SK-N-SH (cell line): ENCODE results near the gene PLCG1.

Source experiments
- CTCF ChIP-seq: fragments of 200-600 bp; sonication (generic); IDR thresholded peaks from 2 replicates; pipeline ENCODE4 v1.6.1; 2017; ENCODE audit warnings: antibody characterized with exemption, mild to moderate bottlenecking, moderate library complexity
- EP300 ChIP-seq, 2 experiments: IDR thresholded peaks; 2 replicates each; pipeline versions ENCODE4 v1.4.0 to v1.6.1; 2012; ENCODE audit warnings: borderline replicate concordance in 1 of 2, low read depth in 1 of 2, low read length in 1 of 2
- EZH2phosphoT487 ChIP-seq: fragments of 200-600 bp; sonication (generic); IDR thresholded peaks from 2 replicates; pipeline ENCODE4 v1.6.1; 2017; ENCODE audit warnings: low read depth, mixed run types, mild to moderate bottlenecking, antibody characterized with exemption, moderate library complexity, borderline replicate concordance
- NRF1 ChIP-seq: IDR thresholded peaks from 2 replicates; pipeline ENCODE4 v1.6.1; 2012; ENCODE audit warnings: low read depth, mild to moderate bottlenecking, low read length
- PBX3 ChIP-seq: IDR thresholded peaks from 2 replicates; pipeline ENCODE4; 2012
- POLR2AphosphoS5 ChIP-seq: IDR thresholded peaks from 2 replicates; pipeline ENCODE4 v1.6.1; 2012; ENCODE audit warnings: low read depth, low read length
- SIN3A ChIP-seq: IDR thresholded peaks from 2 replicates; pipeline ENCODE4 v1.6.1; 2012; ENCODE audit warnings: low read depth, mild to moderate bottlenecking, low read length, moderate library complexity, borderline replicate concordance
- TEAD4 ChIP-seq: IDR thresholded peaks from 2 replicates; pipeline ENCODE4 v1.4.0; 2012; ENCODE audit warnings: mild to moderate bottlenecking, borderline replicate concordance; ENCODE audit not compliant: insufficient read depth
- YY1 ChIP-seq: IDR thresholded peaks from 2 replicates; pipeline ENCODE4 v1.4.0; 2012; ENCODE audit warnings: low read depth, mild to moderate bottlenecking
- TF ChIP-seq, protein P1 (sequence below): IDR thresholded peaks from 2 replicates; pipeline ENCODE4 v1.6.1; 2012; ENCODE audit warnings: mild to moderate bottlenecking, low read depth, low read length, moderate library complexity
- TF ChIP-seq, protein P2 (sequence below): IDR thresholded peaks from 2 replicates; pipeline ENCODE4 v1.4.0; 2012; ENCODE audit warnings: low read depth
- TF ChIP-seq, protein P3 (sequence below): IDR thresholded peaks from 2 replicates; pipeline ENCODE4 v1.4.0; 2012; ENCODE audit warnings: low read depth, borderline replicate concordance
- TF ChIP-seq, protein P4 (sequence below): IDR thresholded peaks from 2 replicates; pipeline ENCODE4 v1.4.0; 2012; ENCODE audit warnings: low read depth, borderline replicate concordance

GRCh38 chr20:41140226-41141133 lies 3.1 kb downstream of the PLCG1 start:
- TF ChIP-seq CTCF (no peak), POLR2AphosphoS5 (no peak), YY1 (no peak), PBX3 (no peak), EZH2phosphoT487 (no peak), SIN3A (no peak), EP300 (IDR thresholded peaks at IDR 0.05; ENCODE audit: borderline replicate concordance in 1 of 2, low read depth in 1 of 2, low read length in 1 of 2) (no peak), NRF1 (no peak), TEAD4 (no peak)
- TF ChIP-seq, protein P1, sequence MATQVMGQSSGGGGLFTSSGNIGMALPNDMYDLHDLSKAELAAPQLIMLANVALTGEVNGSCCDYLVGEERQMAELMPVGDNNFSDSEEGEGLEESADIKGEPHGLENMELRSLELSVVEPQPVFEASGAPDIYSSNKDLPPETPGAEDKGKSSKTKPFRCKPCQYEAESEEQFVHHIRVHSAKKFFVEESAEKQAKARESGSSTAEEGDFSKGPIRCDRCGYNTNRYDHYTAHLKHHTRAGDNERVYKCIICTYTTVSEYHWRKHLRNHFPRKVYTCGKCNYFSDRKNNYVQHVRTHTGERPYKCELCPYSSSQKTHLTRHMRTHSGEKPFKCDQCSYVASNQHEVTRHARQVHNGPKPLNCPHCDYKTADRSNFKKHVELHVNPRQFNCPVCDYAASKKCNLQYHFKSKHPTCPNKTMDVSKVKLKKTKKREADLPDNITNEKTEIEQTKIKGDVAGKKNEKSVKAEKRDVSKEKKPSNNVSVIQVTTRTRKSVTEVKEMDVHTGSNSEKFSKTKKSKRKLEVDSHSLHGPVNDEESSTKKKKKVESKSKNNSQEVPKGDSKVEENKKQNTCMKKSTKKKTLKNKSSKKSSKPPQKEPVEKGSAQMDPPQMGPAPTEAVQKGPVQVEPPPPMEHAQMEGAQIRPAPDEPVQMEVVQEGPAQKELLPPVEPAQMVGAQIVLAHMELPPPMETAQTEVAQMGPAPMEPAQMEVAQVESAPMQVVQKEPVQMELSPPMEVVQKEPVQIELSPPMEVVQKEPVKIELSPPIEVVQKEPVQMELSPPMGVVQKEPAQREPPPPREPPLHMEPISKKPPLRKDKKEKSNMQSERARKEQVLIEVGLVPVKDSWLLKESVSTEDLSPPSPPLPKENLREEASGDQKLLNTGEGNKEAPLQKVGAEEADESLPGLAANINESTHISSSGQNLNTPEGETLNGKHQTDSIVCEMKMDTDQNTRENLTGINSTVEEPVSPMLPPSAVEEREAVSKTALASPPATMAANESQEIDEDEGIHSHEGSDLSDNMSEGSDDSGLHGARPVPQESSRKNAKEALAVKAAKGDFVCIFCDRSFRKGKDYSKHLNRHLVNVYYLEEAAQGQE, result no peak
- TF ChIP-seq, protein P2, sequence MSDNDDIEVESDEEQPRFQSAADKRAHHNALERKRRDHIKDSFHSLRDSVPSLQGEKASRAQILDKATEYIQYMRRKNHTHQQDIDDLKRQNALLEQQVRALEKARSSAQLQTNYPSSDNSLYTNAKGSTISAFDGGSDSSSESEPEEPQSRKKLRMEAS, result no peak
- TF ChIP-seq, protein P3, sequence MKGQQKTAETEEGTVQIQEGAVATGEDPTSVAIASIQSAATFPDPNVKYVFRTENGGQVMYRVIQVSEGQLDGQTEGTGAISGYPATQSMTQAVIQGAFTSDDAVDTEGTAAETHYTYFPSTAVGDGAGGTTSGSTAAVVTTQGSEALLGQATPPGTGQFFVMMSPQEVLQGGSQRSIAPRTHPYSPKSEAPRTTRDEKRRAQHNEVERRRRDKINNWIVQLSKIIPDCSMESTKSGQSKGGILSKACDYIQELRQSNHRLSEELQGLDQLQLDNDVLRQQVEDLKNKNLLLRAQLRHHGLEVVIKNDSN, result no peak
- TF ChIP-seq, protein P4, sequence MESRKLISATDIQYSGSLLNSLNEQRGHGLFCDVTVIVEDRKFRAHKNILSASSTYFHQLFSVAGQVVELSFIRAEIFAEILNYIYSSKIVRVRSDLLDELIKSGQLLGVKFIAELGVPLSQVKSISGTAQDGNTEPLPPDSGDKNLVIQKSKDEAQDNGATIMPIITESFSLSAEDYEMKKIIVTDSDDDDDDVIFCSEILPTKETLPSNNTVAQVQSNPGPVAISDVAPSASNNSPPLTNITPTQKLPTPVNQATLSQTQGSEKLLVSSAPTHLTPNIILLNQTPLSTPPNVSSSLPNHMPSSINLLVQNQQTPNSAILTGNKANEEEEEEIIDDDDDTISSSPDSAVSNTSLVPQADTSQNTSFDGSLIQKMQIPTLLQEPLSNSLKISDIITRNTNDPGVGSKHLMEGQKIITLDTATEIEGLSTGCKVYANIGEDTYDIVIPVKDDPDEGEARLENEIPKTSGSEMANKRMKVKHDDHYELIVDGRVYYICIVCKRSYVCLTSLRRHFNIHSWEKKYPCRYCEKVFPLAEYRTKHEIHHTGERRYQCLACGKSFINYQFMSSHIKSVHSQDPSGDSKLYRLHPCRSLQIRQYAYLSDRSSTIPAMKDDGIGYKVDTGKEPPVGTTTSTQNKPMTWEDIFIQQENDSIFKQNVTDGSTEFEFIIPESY, result no peak
